ENCODE measurements around the gene ZNF678. TPM values are rescaled to one million over a fixed set of nuclear protein-coding genes. Genes with fewer than 3 reads are reported as not detected.
"Not testable (repeated sequence)": the region's sequence is repeated elsewhere in the genome, so short reads cannot be mapped to it uniquely, and the experiment has no call there.

Gene ZNF678
- total RNA-seq, 1 donor from 2014 or later: 19.5 TPM

DNA sequence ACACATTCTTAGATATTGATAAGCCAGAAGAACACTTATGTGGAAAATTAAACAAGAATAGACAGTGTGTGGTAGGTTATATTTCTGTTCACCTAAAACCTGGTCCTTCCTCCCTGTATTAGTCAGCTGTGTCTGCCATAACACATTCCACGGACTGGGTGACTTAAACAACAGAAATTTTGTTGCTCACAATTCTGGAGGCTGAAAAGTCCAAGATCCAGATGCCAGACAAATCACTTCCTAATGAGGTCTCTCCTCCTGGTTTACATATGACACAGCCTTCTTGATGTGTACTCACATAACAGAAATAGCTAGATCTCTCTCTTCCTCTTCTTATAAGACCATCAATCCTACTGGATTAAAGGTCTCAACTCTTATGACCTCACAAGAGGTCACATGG lies 146.1 kb downstream of the ZNF678 start:
- Mint-ChIP-seq H3K4me3 (ENCODE audit: unreplicated experiment) (no peak overlapping the region), H3K4me1 (ENCODE audit: unreplicated experiment) (no peaks in the 10 kb centered on the region), H3K27ac (ENCODE audit: unreplicated experiment) (no peak overlapping the region), H3K27me3 (ENCODE audit: unreplicated experiment) (peaks cover 2% of the 10 kb centered on the region), H3K9me3 (ENCODE audit: unreplicated experiment) (peaks cover 17% of the 10 kb centered on the region), H3K36me3 (ENCODE audit: low read depth, unreplicated experiment) (peaks cover 11% of the 10 kb centered on the region)
- no peak for DNase-seq (ENCODE audit: low spot score)
- TF ChIP-seq, protein P1, sequence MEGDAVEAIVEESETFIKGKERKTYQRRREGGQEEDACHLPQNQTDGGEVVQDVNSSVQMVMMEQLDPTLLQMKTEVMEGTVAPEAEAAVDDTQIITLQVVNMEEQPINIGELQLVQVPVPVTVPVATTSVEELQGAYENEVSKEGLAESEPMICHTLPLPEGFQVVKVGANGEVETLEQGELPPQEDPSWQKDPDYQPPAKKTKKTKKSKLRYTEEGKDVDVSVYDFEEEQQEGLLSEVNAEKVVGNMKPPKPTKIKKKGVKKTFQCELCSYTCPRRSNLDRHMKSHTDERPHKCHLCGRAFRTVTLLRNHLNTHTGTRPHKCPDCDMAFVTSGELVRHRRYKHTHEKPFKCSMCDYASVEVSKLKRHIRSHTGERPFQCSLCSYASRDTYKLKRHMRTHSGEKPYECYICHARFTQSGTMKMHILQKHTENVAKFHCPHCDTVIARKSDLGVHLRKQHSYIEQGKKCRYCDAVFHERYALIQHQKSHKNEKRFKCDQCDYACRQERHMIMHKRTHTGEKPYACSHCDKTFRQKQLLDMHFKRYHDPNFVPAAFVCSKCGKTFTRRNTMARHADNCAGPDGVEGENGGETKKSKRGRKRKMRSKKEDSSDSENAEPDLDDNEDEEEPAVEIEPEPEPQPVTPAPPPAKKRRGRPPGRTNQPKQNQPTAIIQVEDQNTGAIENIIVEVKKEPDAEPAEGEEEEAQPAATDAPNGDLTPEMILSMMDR (IDR thresholded peaks at IDR 0.05; ENCODE audit: unreplicated experiment): no peak

DNA sequence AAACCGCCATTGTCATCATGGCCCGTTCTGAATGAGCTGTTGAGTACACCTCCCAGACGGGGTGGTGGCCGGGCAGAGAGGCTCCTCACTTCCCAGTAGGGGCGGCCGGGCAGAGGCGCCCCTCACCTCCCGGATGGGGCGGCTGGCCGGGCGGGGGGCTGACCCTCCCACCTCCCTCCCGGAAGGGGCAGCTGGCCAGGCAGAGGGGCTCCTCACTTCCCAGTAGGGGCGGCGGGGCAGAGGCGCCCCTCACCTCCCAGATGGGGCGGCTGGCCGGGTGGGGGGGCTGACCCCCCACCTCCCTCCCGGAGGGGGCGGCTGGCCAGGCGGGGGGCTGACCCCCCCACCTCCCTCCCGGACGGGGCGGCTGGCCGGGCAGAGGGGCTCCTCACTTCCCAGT lies 147.1 kb downstream of the ZNF678 start:
- not testable (repeated sequence) for DNase-seq (ENCODE audit: low spot score); H3K4me3 Mint-ChIP-seq (ENCODE audit: unreplicated experiment); H3K27me3 Mint-ChIP-seq (ENCODE audit: unreplicated experiment); H3K27ac Mint-ChIP-seq (ENCODE audit: unreplicated experiment); H3K4me1 Mint-ChIP-seq (ENCODE audit: unreplicated experiment)
- H3K36me3 Mint-ChIP-seq (ENCODE audit: low read depth, unreplicated experiment): peaks cover 11% of the 10 kb centered on the region
- H3K9me3 Mint-ChIP-seq (ENCODE audit: unreplicated experiment): peaks cover 19% of the 10 kb centered on the region

DNA sequence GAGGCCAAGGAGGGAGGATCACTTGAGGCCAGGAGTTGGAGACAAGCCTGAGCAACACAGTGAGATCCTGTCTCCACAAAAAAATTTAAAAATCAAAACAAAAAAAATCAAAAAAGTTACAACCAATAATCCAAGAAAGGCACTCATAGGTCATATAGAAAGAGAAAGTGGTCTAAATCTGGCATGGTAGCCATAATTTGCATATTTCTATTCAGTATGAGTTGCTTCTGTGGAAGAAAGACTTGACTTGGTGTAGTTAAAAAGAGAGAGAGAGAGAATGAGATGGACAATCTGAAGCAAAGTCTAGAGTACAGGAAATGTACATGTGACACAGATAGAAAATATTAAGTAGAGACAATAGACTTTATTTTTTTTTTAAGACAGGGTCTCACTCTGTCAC lies 149.3 kb downstream of the ZNF678 start:
- Mint-ChIP-seq H3K4me1 (ENCODE audit: unreplicated experiment) (no peaks in the 10 kb centered on the region), H3K36me3 (ENCODE audit: low read depth, unreplicated experiment) (peaks cover 15% of the 10 kb centered on the region), H3K4me3 (ENCODE audit: unreplicated experiment) (no peak overlapping the region), H3K27ac (ENCODE audit: unreplicated experiment) (no peak overlapping the region), H3K9me3 (ENCODE audit: unreplicated experiment) (peaks cover 29% of the 10 kb centered on the region), H3K27me3 (ENCODE audit: unreplicated experiment) (peaks cover 2% of the 10 kb centered on the region)
- DNase-seq (ENCODE audit: low spot score): no peak
- TF ChIP-seq, protein P1 (IDR thresholded peaks at IDR 0.05; ENCODE audit: unreplicated experiment): no peak

DNA sequence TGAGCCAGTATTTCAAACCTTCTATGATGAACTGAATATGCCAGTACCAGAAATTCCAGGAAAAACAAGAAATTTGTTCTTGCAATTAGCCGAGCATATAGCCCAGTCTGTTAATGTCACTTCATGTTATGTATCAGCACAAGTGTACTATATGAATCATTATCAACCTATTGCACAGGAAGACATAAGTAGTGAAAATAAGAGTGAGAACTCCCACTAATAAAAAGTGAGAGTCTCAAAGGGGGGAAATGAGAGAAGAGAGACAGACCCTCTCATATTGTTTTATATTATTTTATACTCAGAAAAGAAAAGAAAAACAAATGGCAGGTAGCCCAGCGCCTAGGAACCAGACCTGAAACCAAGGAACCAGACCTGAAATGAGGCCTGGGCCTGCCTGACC lies 155.6 kb downstream of the ZNF678 start:
- H3K27ac Mint-ChIP-seq (ENCODE audit: unreplicated experiment): no peak overlapping the region
- H3K27me3 Mint-ChIP-seq (ENCODE audit: unreplicated experiment): peaks cover 2% of the 10 kb centered on the region
- no peaks in the 10 kb centered on the region for H3K4me1 Mint-ChIP-seq (ENCODE audit: unreplicated experiment)
- peaks cover 41% of the 10 kb centered on the region for H3K9me3 Mint-ChIP-seq (ENCODE audit: unreplicated experiment)
- peaks cover 32% of the 10 kb centered on the region for H3K36me3 Mint-ChIP-seq (ENCODE audit: low read depth, unreplicated experiment)
- DNase-seq (ENCODE audit: low spot score): no peak
- no peak overlapping the region for H3K4me3 Mint-ChIP-seq (ENCODE audit: unreplicated experiment)
- TF ChIP-seq, protein P1 (IDR thresholded peaks at IDR 0.05; ENCODE audit: unreplicated experiment): no peak

DNA sequence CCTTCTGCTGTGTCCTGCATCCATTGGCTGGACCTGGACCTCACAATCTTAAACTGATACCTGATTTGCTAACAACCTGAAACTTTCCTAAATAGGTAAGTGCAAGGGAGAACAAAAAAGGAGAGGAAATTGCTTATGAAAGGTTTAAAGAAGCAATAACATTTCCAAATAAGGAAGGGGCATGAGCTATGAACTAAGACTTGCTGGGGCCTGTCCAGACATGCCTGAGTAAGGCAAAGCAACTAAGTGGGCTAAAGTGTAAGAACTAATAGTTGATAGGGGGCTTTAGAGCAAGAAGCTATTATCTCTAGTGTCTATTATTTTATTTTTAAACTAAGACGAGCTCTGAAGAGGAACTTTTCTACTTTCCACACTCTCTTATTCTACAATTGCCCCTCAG lies 160.1 kb downstream of the ZNF678 start:
- TF ChIP-seq, protein P1 (IDR thresholded peaks at IDR 0.05; ENCODE audit: unreplicated experiment): no peak
- peaks cover 3% of the 10 kb centered on the region for H3K4me1 Mint-ChIP-seq (ENCODE audit: unreplicated experiment)
- no peak overlapping the region for H3K4me3 Mint-ChIP-seq (ENCODE audit: unreplicated experiment)
- no peak for DNase-seq (ENCODE audit: low spot score)
- H3K9me3 Mint-ChIP-seq (ENCODE audit: unreplicated experiment): peaks cover 33% of the 10 kb centered on the region
- H3K27me3 Mint-ChIP-seq (ENCODE audit: unreplicated experiment): peaks cover 2% of the 10 kb centered on the region
- no peak overlapping the region for H3K27ac Mint-ChIP-seq (ENCODE audit: unreplicated experiment)
- H3K36me3 Mint-ChIP-seq (ENCODE audit: low read depth, unreplicated experiment): peaks cover 28% of the 10 kb centered on the region

DNA sequence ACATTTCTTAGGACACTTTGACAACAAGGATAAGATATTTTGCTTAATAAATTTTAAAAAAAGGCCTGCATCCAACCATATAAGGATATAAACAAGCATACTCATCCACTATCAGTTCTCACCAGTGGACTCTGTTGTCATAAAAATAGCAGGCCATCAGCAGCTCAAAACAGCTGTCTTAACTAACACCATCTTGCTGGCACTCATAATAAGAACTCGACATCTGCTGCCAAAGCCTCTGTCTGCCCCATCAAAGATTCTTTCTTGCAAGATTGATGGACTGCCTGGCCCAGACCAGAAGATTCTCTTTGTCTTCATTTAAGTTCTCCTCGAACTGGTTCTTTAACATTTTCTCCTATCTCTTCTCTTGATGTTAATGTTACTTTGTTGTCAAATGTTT lies 161.7 kb downstream of the ZNF678 start:
- peaks cover 26% of the 10 kb centered on the region for H3K9me3 Mint-ChIP-seq (ENCODE audit: unreplicated experiment)
- peaks cover 3% of the 10 kb centered on the region for H3K4me1 Mint-ChIP-seq (ENCODE audit: unreplicated experiment)
- H3K36me3 Mint-ChIP-seq (ENCODE audit: low read depth, unreplicated experiment): peaks cover 24% of the 10 kb centered on the region
- H3K27ac Mint-ChIP-seq (ENCODE audit: unreplicated experiment): no peak overlapping the region
- H3K27me3 Mint-ChIP-seq (ENCODE audit: unreplicated experiment): peaks cover 2% of the 10 kb centered on the region
- DNase-seq (ENCODE audit: low spot score): no peak
- TF ChIP-seq, protein P1 (IDR thresholded peaks at IDR 0.05; ENCODE audit: unreplicated experiment): no peak
- no peak overlapping the region for H3K4me3 Mint-ChIP-seq (ENCODE audit: unreplicated experiment)

All from endothelial cell (in vitro differentiated cells).